Fibroblast of upper back skin (primary cell): ENCODE data around the gene ARHGEF28.
A peak's percentile ranks its signal among the peaks of the same experiment; 100 is the strongest.

Experiments used
- DNase-seq: peaks from one replicate; pipeline ENCODE4 v3.0.0-alpha.2; 2013

The ARHGEF28 gene

DNA sequence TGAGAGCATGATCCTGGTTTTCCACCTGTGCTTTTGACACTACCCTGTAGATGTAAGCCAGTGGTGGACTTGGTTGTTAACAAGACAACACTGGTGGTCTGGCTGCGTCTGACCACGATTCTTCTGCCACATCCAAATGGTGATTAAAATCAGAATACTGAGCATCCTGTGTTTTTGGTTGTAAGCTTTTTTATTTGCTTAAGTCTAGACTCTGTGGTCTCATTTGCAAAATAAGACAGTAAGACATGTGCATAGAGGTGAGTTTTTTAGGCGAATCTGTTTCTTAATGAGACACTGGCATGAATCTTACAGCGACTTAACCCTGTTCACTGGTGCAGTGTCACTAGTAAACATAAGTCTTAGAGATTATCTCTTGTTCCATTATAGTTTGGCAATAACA lies 165.4 kb downstream of the ARHGEF28 start:
- no peak for DNase-seq

DNA sequence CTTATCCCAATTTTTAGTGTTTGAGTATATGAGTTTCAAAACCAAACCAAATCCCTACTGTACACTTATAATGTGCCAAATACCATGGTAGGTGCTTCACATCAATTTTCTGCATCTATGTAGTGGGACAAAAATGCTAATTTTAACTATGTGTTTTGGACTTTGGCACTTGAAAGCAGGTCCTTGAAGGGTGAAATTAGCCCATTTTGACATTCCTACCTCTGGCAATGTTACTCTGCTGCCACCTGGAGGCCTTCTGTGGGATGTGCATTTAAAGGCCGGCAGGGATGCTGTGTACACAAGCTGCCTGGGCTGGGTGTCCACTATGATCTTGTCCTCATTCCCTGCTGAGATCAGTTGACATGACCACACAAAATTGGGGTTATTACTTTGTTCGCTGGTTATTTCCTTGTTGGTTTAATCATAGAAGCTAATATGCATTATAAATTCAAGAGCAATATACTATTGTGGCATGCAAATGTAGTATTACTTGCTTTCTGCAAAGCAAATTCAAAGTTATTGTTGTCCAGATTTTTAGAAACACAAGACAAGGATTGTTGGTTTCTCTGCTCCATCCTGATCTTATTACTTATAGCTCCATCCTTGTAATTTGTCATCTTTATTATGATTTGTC lies 166.8 kb downstream of the ARHGEF28 start:
- peak; percentile 71 for DNase-seq

DNA sequence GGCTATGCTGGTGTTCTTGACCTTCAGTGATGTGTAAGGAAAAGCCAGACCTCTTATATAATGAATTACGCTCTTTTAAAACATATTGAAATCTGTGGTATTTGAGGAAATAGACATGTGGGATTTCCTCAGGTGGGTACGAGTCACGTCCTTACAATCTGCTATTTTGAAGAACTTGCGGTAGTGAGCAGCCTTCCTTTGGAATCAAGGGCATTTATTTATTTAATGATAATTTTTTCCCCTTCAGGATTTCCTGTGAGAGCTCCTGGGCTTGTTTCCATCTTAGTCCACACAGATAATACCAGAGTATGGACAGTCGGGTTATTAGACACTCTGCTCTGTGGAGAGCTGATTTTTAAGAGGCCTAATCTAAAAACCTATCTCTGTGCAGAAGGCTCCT lies 167.9 kb downstream of the ARHGEF28 start:
- DNase-seq: peak; percentile 69

DNA sequence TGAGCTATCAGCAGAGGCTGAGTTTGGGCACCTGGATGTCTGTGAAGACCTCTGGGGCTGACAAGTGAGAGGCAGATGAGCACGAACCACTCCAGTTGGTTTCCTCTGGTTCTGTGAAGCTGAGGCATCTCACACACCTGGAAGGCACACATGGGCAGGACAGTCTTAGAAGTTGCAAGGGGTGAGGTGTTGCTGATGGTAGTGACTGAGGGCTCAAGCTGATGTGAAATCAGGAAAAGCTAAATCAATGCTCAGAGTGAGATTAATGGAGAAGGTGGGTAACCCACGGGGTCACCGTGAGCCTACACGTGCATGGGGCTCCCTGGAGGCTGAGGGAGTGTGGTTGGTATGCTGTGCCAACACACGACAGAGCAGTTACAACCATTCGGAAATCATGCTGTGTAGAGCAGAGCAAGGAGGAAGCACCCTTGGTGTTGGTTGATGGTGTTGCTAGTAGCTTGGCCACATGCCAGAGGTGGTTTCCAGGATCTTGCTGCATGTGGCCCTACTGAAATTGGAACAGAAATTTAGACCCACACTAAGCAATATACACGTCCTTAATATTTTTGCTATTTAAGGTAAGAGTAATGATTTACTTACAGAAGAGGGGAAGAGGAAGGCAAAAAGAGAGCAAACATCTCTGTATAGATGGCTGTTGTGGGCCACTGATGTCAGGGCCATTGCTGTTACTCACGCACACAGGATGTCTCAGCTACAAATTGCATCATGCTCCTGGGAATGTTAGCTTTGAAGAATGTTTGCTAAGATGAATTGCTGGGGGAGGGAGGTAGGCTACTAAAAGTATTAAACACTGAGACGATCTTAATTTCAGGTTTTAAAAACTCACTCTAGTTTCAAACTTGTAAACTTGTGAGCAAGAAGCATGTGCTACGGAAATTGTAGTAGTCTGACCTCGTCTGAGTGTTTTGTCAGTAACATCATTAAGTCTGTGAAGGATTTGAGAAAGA lies 170.5 kb downstream of the ARHGEF28 start:
- peak; percentile 96 for DNase-seq

DNA sequence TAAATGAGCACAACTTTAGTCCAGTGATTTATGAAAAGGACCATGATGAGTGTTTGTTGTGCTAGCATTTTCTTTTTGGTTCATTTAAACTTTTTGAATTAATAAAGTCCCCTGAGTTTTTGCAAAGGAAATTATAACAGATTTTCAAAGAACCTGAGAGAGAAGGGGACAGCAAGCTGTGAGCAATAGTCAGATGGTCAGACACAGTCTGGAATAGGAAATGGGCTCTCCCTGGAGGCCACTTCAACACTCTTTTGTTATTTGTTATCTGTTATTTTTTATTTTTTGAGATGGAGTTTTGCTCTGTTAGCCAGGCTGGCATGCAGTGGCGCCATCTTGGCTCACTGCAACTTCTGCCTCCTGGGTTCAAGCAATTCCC lies 171.1 kb downstream of the ARHGEF28 start:
- DNase-seq: no peak

DNA sequence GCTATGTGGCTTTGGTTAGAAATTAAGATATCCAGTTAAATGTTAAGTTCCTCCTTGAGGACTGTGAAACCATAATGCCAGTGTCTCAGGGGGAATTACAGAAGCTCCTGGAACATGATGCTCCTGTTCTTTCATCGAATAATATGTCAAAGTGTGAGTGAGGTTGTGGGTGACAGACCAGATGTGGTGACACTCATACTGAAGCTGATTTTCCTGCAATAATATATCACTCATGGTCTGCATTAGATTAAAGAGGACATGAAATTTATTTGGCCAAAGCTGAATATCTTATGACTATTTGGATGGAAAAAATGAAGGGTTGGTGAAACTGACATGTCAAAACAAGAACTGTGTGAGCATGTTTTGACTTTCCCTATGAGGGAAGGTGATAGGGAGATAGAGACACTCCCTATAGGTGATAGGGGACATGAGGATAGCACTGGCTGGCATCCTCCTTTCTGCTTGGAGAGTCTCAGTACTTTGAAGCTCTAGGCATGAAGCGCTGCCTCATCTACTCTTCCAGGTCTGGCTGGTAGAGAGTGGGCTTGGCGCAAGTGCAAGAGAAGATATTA lies 173.5 kb downstream of the ARHGEF28 start:
- no peak for DNase-seq

DNA sequence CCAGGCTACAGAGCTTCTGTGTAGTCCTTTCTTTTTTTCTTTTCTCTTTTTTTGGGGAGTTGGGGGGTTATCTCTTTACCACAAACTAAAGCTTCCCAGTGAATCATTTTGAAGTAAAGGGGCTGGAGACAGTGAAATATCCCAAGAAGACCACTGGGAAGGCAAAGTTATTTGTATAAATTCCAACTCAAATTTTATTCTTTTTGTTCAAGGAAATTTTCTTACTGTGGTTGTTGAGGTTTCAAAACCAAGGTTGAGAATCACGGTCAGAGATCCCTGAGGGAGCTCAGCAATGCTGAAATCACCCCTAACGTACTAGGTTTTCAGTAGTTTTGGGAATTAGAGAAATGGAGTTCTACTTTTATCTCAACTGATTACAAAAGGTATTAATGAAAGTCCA lies 175.7 kb downstream of the ARHGEF28 start:
- DNase-seq: peak; percentile 85

DNA sequence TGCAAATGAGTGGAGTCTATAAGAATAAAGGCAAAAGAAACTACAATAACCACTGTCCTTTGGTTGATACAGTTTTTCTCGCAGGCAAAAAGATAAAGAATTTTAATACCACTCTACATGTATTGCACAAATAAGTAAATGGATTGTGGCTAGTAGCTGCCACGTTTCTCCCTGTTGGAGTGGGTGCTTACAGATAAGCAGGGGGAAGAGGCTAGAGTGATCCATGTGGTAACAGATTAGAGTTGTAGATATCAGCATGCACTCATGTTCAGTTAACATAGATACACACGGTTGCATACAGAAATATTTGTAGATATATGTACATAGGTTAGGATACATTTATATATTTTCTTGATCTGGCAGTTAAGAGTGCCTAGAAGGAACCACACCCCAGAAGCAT lies 179.5 kb downstream of the ARHGEF28 start:
- DNase-seq: no peak

DNA sequence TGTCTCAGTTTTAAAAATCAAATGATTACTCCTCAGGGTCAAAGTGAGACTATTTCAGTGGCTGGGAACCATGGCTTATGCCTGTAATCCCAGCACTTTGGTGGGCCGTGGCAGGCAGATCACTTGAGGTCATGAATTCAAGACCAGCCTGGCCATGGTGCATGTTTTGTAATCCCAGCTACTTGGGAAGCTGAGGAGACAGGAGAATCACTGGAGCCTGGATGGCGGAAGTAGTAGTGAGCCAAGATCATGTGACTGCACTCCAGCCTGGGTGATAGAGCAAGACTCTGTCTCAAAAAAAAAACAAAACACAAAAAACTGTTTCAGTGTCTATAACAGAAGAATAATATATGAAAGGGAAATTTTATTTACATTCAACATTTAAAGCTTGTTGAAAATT lies 182.9 kb downstream of the ARHGEF28 start:
- no peak for DNase-seq

DNA sequence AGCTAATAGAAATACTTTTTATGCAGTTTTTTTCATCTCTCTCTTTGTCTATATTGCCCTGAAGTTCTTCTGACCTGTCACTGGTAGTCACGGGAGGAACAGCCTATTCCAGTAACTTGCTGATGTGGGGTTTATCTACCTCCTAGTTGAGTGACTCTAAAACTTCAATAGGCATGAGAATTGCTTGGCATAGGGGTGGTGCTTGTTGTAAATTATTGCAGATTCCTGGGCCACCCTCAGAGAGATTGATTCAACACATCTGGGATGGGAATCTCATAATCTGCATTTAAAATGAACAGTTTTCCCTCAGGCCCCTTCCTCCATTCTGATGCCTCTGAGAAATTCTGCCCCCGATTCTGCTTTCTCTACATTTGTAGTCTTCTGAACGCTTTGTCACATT lies 184.4 kb downstream of the ARHGEF28 start:
- DNase-seq: no peak

DNA sequence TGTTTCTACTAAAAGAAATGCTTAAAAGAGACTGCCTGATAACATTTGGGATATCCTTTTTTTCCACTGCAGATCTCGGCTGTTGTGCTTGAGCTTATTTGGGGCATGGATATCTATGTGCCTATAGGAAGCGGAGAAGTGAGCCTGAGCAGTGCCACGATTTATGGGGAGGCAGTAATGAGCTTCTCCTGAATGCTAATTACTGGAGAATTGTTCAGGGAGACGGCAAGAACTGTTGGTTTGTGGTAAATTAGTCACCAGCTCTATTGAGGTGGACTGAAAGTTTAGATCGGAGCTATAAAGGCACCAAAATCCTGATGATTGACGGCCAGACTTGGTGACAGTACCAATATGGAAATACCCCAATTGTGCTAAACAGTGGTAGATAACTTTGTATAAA lies 186.5 kb downstream of the ARHGEF28 start:
- no peak for DNase-seq

DNA sequence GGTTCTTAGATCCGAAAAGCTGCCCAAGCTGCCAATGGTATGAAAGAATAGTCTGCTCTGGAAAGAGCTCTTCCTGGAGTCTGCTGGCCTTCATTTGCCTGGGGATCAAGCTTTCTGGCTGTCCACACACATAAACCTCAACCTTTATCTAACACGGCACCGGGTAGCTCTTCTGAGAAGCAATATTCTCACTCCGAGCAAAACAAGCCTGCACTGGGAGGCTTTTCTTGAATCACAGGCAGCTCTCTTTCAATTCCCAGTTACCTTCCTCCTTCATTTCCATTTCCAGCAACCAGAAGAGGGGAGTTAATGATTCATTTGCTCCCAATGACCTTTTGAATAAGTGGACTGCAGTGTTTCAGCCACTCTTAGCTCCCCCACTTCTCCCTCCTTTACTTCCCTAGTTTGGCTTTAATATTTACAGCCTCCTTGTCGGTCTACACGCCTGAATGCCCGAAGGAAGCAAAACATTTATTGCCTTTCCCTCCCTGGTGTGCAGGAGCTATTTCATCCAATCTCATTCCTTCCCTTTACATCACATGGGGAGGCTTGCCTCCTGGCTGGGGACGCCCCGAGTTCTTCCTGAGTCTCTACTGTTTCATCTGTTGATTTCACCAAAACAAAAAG lies 187.1 kb downstream of the ARHGEF28 start:
- no peak for DNase-seq

DNA sequence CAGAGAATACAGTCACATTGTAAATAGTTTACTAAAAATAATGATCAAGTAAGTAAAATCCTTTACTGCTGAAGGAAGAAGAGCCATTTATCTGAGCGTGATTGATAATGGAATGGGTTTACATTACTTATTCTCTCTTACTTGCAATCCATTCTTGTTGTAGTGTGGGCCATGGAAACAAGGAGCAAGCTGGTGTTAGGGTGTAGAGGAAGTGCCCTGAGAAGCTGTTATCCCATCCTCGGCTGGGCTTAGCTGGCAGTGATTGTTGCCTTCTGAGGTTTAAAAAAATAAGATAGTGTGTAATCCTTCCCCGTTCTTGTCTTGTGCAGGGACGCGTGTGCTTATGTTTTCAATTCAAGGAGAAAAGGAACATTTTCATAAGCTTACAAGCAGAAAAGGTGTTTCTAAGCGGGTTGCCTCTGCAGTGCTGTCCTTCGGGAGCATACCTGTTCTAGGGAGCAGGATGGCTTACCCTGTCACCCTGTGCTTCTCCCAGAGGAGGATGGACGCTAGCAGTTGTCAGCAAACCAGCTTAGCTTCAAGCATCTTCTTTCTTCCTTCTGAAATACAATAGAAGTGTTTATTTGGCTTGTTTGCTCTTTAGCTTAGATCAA lies 188.3 kb downstream of the ARHGEF28 start:
- DNase-seq: no peak

DNA sequence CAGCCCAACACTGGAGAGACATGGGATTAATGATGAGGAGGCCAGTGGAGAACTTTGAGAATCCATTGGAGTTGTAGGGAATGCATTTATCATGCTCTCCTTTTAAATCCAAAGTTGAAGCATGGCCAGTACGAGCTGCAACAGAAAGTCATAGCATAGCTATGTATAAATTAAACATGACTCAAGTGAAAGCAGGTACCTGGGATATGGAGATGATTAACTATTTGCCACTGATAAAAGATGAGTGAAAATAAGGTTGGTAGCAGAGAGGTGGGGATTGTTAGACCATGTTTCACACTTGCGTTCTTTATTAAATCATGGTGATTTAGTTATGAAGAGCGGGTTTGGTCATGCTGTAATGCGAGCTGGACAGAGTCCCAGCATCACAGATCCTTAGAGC lies 189.6 kb downstream of the ARHGEF28 start:
- peak; percentile 72 for DNase-seq

DNA sequence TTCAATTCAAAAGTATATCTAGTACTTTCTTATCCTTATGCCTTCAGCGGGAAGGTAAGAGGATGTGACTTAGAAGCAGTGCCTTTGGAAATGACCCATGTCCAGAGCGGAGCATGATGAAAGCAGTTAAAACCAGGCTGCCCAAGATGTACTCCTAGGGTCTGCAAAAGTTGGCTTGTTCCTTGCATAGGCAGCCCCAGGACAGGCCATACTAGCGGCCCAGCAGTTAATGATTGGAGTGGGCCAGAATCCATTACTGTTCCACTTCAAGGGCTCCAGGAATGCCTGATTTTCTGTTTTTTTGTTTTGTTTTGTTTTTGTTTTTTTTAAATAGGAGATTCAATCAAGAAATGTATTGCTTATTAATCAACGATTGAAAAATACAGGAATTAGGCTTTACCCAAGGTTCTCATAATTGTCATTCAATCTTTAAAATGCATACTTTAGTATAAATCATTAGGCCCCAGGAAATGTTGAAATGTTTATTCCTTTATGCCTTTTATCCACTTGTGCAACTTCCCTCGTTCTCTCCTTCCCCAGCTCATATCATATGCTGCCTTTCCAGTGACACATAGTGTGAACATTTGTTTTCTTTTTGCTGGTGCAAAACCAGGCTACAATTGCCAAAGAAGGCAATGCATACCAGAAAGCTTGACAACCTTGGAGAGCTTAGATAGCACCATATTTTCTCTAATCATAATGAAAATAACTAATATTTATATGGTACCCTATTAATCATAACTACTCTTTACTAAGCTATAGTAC lies 190.8 kb downstream of the ARHGEF28 start:
- peak; percentile 86 for DNase-seq

DNA sequence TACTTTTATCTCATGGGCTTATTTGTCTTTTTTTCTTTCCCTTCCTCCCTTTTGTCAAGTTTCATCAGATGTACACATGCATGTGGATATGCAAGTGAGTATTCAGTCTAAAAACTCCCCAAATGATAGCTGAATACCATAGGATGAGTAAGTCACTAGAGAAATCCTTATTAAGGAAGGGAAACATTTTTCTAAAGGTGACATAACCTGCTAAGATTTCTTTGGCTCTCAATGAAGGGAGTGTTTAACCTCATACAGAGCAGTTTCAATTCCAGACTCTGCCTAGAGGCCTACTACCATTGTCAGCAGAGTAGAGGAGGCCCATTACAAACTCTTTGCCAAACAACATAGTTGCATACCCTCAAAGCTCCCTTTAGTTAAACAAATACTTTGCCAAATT lies 192.4 kb downstream of the ARHGEF28 start:
- DNase-seq: peak; percentile 91

DNA sequence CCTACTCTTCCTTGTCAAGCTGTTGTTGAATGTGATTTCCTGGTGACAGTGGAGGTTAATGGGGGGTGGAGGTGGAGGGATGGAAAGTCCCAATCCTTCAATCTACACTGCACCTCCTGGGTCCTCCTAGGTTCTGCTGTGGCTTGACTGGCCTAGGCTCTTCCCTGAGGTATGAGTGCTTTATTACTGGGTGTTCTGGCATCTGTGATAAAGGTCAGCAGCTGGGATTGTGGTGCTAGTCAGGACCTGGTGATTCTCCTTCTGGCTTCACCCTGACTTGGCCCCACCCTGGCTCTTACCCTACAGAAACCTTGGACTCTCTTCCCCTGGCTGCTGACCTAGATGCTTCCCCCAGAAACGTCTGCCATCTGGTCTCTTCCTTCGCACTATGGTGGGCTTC lies 194.3 kb downstream of the ARHGEF28 start:
- DNase-seq: no peak

DNA sequence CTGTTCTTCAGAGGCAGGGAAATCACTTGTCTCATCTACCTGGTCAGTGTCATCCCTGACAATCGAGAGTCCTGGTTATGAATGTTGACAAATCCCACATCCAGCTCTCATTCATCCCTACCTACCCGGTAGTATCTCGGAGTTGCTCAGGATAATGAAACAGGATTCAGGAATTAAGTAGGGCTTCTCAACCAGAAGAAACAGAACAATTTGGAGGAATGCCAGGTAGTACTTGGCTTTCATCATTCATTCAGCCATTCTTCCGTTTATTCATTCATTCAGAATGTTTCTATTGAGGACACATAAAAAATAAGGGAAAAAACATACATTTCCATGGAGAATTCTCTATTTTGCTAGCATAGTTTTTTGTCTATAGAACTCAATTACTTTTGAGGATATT lies 195.0 kb downstream of the ARHGEF28 start:
- DNase-seq: peak; percentile 20

DNA sequence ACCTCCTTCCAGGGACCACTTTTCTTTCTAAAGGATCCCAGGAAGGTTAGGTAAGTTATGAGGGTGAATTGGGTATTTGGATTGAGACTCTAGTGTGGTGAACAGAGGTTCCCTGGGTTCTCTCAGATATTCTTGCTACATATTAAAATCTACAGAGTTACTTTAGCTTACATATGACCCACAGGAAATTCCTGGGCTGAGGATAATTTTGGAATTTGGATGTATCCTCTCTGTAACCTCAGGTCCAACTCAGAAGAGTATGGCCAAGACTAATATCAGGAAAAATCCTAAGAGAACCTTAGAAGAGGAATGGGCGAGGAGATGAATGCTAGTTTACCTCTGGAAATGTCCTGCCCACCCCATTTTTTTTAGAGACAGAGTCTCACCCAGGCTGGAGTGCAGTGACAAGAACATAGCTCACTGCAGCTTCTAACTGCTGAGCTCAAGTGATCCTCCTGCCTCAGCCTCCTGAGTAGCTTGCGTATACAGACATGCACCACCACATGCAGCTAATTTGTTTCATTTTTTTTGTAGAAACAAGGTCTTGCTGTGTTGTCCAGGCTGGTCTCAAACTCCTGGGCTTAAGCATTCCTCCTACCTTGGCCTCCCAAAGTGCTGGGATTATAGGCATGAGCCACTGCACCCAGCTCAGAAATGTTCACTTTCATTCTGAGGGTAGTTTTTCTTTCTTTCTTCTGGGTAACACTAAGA lies 196.4 kb downstream of the ARHGEF28 start:
- peak; percentile 60 for DNase-seq

DNA sequence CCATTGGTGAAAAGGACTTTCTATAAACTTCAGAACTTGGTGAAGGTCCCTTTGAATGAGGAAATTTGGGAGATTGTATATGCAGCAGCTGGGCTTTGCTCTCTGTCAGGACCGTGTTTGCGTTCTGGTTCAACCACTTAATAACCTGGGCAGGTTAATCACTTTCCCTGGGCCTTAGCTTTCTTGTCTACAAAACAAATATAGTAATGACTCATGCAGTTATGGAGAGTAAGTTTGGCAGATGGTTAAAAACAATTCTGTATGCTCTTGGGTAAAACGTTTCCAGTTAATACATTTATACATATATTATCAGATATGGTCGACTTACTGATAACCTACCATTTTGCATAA lies 197.0 kb downstream of the ARHGEF28 start:
- DNase-seq: no peak

DNA sequence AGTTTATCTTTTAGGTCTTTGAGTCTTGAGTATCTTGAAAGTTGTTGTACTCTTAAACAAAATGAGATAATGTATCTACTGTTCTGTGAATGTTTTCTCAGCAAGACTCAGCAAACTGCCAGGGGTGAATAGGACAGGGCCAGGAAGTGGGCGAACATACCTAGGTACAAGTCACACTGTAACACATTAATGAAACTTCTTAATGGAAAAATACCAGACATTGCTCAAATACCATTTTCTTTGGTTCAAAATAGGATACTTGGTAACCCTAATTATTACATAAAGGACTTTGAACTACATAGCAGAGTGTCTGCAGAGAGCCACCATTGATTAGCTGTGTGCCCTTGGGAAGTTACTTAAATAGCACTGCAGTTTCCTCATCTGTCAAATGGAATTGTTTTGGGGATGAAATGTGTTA lies 197.5 kb downstream of the ARHGEF28 start:
- peak; percentile 48 for DNase-seq

DNA sequence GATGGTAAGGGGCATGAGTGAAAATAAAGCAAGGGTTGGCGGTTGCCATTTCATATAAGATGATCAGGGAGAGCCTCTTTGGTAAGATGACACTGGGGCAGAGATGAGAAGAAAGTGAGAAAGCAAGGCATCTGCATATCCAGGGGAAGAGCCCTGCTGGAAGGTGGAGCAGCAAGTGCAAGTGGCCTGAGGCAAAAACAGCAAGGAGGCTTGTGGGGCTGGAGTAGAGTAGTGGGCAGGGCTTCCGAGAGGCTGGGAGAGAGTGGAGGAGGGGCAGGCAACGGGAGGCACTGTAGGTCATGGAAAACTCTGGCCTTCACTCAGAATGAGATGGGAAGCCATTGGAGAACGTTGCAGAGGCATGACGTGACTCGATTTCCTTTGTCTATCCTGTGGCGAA lies 199.2 kb downstream of the ARHGEF28 start:
- no peak for DNase-seq
